ENCODE measurements around the gene CPN2. TPM values are rescaled to one million over a fixed set of nuclear protein-coding genes. Genes with fewer than 3 reads are reported as not detected.

CPN2 gene
- total and polyA plus RNA-seq, 2 donors (not counting 1 experiment from before 2014, with no cell fraction given), result not detected

GRCh38 chr3:194377708-194378107 lies 26.6 kb upstream of the CPN2 start:
- Mint-ChIP-seq H3K4me3 (no peak overlapping the region), H3K27me3 (peaks cover 44% of the 10 kb centered on the region), H3K27ac (no peak overlapping the region), H3K9me3 (ENCODE audit: insufficient read depth) (no peaks in the 10 kb centered on the region), H3K4me1 (no peaks in the 10 kb centered on the region)
- Histone ChIP-seq H3K4me3 (ENCODE audit: control extremely low read depth in 1 of 5, extremely low read depth in 1 of 5, insufficient read depth in 1 of 5, low read depth in 2 of 5, low read length in 4 of 5) (no peak overlapping the region), H3K27ac (ENCODE audit: low read length in 2 of 2) (no peak overlapping the region), H2AFZ (ENCODE audit: insufficient read depth, low read depth, low read length, poor library complexity, severe bottlenecking) (no peak overlapping the region), H3K27me3 (replicated peaks in 1 of 4; ENCODE audit: control extremely low read depth in 1 of 4, control insufficient read depth in 3 of 4, insufficient read depth in 4 of 4, low read length in 3 of 4) (peaks cover 0 to 3% (median 0%) of the 10 kb centered on the region in 4 experiments), H3K36me3 (replicated peaks in 1 of 2; ENCODE audit: control extremely low read depth in 1 of 2, control insufficient read depth in 1 of 2, extremely low read depth in 1 of 2, insufficient read depth in 2 of 2, low read length in 1 of 2) (no peaks in the 10 kb centered on the region), H3K9me3 (ENCODE audit: control extremely low read depth in 1 of 3, control insufficient read depth in 2 of 3, insufficient read depth in 1 of 3, low read length in 2 of 3) (no peaks in the 10 kb centered on the region), H3K9ac (ENCODE audit: low read length) (no peak overlapping the region), H3K79me2 (ENCODE audit: control insufficient read depth, insufficient read depth, low read length) (no peaks in the 10 kb centered on the region), H3K4me2 (replicated peaks; ENCODE audit: low read depth, low read length, poor library complexity, severe bottlenecking) (no peak overlapping the region), H3K4me1 (ENCODE audit: control insufficient read depth in 2 of 2, insufficient read depth in 2 of 2, low read length in 2 of 2) (no peaks in the 10 kb centered on the region), H4K20me1 (ENCODE audit: control insufficient read depth, insufficient read depth, low read length, poor library complexity, severe bottlenecking) (no peaks in the 10 kb centered on the region)
- TF ChIP-seq, protein P1, sequence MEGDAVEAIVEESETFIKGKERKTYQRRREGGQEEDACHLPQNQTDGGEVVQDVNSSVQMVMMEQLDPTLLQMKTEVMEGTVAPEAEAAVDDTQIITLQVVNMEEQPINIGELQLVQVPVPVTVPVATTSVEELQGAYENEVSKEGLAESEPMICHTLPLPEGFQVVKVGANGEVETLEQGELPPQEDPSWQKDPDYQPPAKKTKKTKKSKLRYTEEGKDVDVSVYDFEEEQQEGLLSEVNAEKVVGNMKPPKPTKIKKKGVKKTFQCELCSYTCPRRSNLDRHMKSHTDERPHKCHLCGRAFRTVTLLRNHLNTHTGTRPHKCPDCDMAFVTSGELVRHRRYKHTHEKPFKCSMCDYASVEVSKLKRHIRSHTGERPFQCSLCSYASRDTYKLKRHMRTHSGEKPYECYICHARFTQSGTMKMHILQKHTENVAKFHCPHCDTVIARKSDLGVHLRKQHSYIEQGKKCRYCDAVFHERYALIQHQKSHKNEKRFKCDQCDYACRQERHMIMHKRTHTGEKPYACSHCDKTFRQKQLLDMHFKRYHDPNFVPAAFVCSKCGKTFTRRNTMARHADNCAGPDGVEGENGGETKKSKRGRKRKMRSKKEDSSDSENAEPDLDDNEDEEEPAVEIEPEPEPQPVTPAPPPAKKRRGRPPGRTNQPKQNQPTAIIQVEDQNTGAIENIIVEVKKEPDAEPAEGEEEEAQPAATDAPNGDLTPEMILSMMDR (IDR thresholded peaks at IDR 0.05), result no peak
- no peak for TF ChIP-seq EZH2 (IDR thresholded peaks at IDR 0.05; ENCODE audit: borderline replicate concordance, insufficient read depth, low read depth, low read length, poor library complexity, severe bottlenecking)
- no CpG with 5 or more reads among the region's 1 CpG for WGBS (ENCODE audit: insufficient coverage)
- no peak for ATAC-seq (ENCODE audit: low read depth)
- DNase-seq, result no peak
- CTCF ChIA-PET, result no interaction called here
- POLR2A ChIA-PET, result no interaction called here
- intact Hi-C loops (cut with micrococcal nuclease), result no loop called here

- Mint-ChIP-seq H3K27ac (no peak overlapping the region), H3K9me3 (ENCODE audit: insufficient read depth) (no peaks in the 10 kb centered on the region), H3K27me3 (peaks cover 46% of the 10 kb centered on the region), H3K4me1 (no peaks in the 10 kb centered on the region), H3K4me3 (no peak overlapping the region)
- Histone ChIP-seq H3K79me2 (ENCODE audit: control insufficient read depth, insufficient read depth, low read length) (no peaks in the 10 kb centered on the region), H3K27me3 (replicated peaks in 1 of 4; ENCODE audit: control extremely low read depth in 1 of 4, control insufficient read depth in 3 of 4, insufficient read depth in 4 of 4, low read length in 3 of 4) (peaks cover 0 to 3% (median 0%) of the 10 kb centered on the region in 4 experiments), H3K9me3 (ENCODE audit: control extremely low read depth in 1 of 3, control insufficient read depth in 2 of 3, insufficient read depth in 1 of 3, low read length in 2 of 3) (peaks cover 0 to 3% (median 0%) of the 10 kb centered on the region in 3 donors), H3K4me1 (ENCODE audit: control insufficient read depth in 2 of 2, insufficient read depth in 2 of 2, low read length in 2 of 2) (no peaks in the 10 kb centered on the region), H3K4me2 (replicated peaks; ENCODE audit: low read depth, low read length, poor library complexity, severe bottlenecking) (no peak overlapping the region), H4K20me1 (ENCODE audit: control insufficient read depth, insufficient read depth, low read length, poor library complexity, severe bottlenecking) (no peaks in the 10 kb centered on the region), H3K9ac (ENCODE audit: low read length) (no peak overlapping the region), H3K4me3 (ENCODE audit: control extremely low read depth in 1 of 5, extremely low read depth in 1 of 5, insufficient read depth in 1 of 5, low read depth in 2 of 5, low read length in 4 of 5) (no peak overlapping the region), H3K36me3 (replicated peaks in 1 of 2; ENCODE audit: control extremely low read depth in 1 of 2, control insufficient read depth in 1 of 2, extremely low read depth in 1 of 2, insufficient read depth in 2 of 2, low read length in 1 of 2) (no peaks in the 10 kb centered on the region), H2AFZ (ENCODE audit: insufficient read depth, low read depth, low read length, poor library complexity, severe bottlenecking) (no peak overlapping the region), H3K27ac (ENCODE audit: low read length in 2 of 2) (no peak overlapping the region)
- 92% methylated on average over 8 of the region's 10 CpGs for WGBS (ENCODE audit: insufficient coverage)
- DNase-seq, result no peak
- intact Hi-C loops (cut with micrococcal nuclease), result no loop called here
- CTCF ChIA-PET, result no interaction called here
- no peak for TF ChIP-seq EZH2 (IDR thresholded peaks at IDR 0.05; ENCODE audit: borderline replicate concordance, insufficient read depth, low read depth, low read length, poor library complexity, severe bottlenecking)
- TF ChIP-seq, protein P1 (IDR thresholded peaks at IDR 0.05), result no peak
- POLR2A ChIA-PET, result no interaction called here
- ATAC-seq (ENCODE audit: low read depth), result no peak
These were observed 25.1 kb upstream of the CPN2 start for GRCh38 chr3:194376241-194376560.
